Retinal pigment epithelial cell (primary cell): ENCODE measurements around the gene RBMS1.

Experiments used
- DNase-seq: peaks from one replicate; pipeline ENCODE4 v3.0.0-alpha.2; 2010; ENCODE audit warnings: low read depth
- H3K4me3 ChIP-seq: 2 replicates; pipeline ENCODE4 v1.5.1; 2011; ENCODE audit warnings: mild to moderate bottlenecking, low read length, control low read depth, moderate library complexity
- TF ChIP-seq, protein P1 (sequence below): conservative IDR thresholded peaks from 2 replicates; pipeline ENCODE4 v1.5.1; 2011; ENCODE audit warnings: low read depth, low read length, control low read depth, inconsistent platforms

Gene RBMS1

GRCh38 chr2:160283675-160284074, 209.9 kb downstream of the RBMS1 start:
- TF ChIP-seq, protein P1, sequence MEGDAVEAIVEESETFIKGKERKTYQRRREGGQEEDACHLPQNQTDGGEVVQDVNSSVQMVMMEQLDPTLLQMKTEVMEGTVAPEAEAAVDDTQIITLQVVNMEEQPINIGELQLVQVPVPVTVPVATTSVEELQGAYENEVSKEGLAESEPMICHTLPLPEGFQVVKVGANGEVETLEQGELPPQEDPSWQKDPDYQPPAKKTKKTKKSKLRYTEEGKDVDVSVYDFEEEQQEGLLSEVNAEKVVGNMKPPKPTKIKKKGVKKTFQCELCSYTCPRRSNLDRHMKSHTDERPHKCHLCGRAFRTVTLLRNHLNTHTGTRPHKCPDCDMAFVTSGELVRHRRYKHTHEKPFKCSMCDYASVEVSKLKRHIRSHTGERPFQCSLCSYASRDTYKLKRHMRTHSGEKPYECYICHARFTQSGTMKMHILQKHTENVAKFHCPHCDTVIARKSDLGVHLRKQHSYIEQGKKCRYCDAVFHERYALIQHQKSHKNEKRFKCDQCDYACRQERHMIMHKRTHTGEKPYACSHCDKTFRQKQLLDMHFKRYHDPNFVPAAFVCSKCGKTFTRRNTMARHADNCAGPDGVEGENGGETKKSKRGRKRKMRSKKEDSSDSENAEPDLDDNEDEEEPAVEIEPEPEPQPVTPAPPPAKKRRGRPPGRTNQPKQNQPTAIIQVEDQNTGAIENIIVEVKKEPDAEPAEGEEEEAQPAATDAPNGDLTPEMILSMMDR = no peak

GRCh38 chr2:160282063-160282580, 211.5 kb downstream of the RBMS1 start:
- DNase-seq = no peak
- no peak overlapping the region for H3K4me3 ChIP-seq
- TF ChIP-seq, protein P1 = no peak

More at GRCh38 chr2:160283675-160284074, 209.9 kb downstream of the RBMS1 start:
- DNase-seq = no peak
- no peak overlapping the region for H3K4me3 ChIP-seq

GRCh38 chr2:160281213-160281612, 212.4 kb downstream of the RBMS1 start:
- TF ChIP-seq, protein P1 = no peak
- DNase-seq = no peak
- H3K4me3 ChIP-seq = no peak overlapping the region

- no peak for DNase-seq
- TF ChIP-seq, protein P1 = no peak
- H3K4me3 ChIP-seq = no peak overlapping the region
These were observed 213.7 kb downstream of the RBMS1 start for GRCh38 chr2:160279813-160280465.

DNA sequence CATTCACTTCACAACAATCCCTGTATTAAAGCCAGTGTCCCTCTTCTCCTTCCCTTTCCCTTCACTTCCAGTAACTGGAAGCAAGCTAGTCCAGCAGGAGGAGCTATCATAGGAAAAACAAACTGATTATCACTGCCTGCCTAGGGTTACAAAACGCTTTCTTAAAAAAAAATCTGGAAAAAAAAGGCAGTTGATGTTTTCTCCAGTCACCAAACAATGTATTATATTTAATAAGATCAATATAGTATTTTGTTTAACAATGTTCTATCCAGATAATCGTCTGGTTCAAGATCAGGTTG, 214.8 kb downstream of the RBMS1 start:
- DNase-seq = no peak

GRCh38 chr2:160278101-160278878, 215.3 kb downstream of the RBMS1 start:
- TF ChIP-seq, protein P1 = no peak
- no peak overlapping the region for H3K4me3 ChIP-seq
- no peak for DNase-seq

More for the DNA sequence above, 214.8 kb downstream of the RBMS1 start:
- TF ChIP-seq, protein P1 = peak; percentile 76
- no peak overlapping the region for H3K4me3 ChIP-seq
